ENCODE data around the gene CALML4. TPM values are rescaled to one million over a fixed set of nuclear protein-coding genes. Genes with fewer than 3 reads are reported as not detected.
"Not testable (repeated sequence)": the region's sequence is repeated elsewhere in the genome, so short reads cannot be mapped to it uniquely, and the experiment has no call there.

Gene CALML4
- total and polyA plus RNA-seq, 7 experiments from 2014 or later: 0.13 to 14.6 (median 2.8) TPM

- Histone ChIP-seq H3K4me1 (ENCODE audit: control insufficient read depth in 2 of 2, insufficient read depth in 2 of 2, low read length in 2 of 2) (peaks cover 0 to 17% of the 10 kb centered on the region in 2 donors), H3K36me3 (ENCODE audit: control insufficient read depth in 2 of 3, insufficient read depth in 3 of 3, low read length in 3 of 3) (no peaks in the 10 kb centered on the region), H3K27ac (ENCODE audit: low read depth, low read length) (no peak overlapping the region), H3K27me3 (ENCODE audit: control insufficient read depth in 2 of 2, insufficient read depth in 2 of 2, low read length in 2 of 2) (no peaks in the 10 kb centered on the region), H3K9me3 (ENCODE audit: control insufficient read depth in 2 of 3, low read length in 3 of 3) (no peaks in the 10 kb centered on the region), H3K4me3 (ENCODE audit: low read length) (no peak overlapping the region)
- ChIA-PET CTCF (no interaction called here), POLR2A (interaction anchor here (0.9 kb wide), 1 partner anchor 173 kb away, joined by 3 read pairs; no protein-coding TSS in a partner anchor)
- Mint-ChIP-seq H3K4me3 (peak overlapping the region; percentile 51 to 92 (median 86)), H3K9me3 (no peaks in the 10 kb centered on the region), H3K4me1 (peaks cover 33 to 50% (median 40%) of the 10 kb centered on the region in 7 donors), H3K27ac (peak overlapping the region in 4 of 9 donors; percentile 17 to 91 (median 43)), H3K27me3 (peaks cover 0 to 3% (median 0%) of the 10 kb centered on the region in 5 donors), H3K36me3 (peaks cover 0 to 15% (median 0%) of the 10 kb centered on the region in 5 donors)
- ATAC-seq (no peak), DNase-seq (peak in 1 of 9 donors; percentile 10)
- intact Hi-C loops (cut with micrococcal nuclease): loop anchor here in 1 of 2 donors (10.0 kb wide), 1 partner anchor 937 kb away; the partner anchor contains the start of gene GLCE
Measured at GRCh38 chr15:68227643-68228142, 22.6 kb upstream of the CALML4 start.

GRCh38 chr15:68225442-68225841 is 20.3 kb upstream of the CALML4 start:
- H3K9me3 ChIP-seq (ENCODE audit: control insufficient read depth in 2 of 3, low read length in 3 of 3); H3K9me3 Mint-ChIP-seq; H3K27ac ChIP-seq (ENCODE audit: low read depth, low read length); H3K27me3 Mint-ChIP-seq; H3K36me3 ChIP-seq (ENCODE audit: control insufficient read depth in 2 of 3, insufficient read depth in 3 of 3, low read length in 3 of 3); ATAC-seq; H3K4me3 ChIP-seq (ENCODE audit: low read length); CTCF ChIA-PET; H3K27me3 ChIP-seq (ENCODE audit: control insufficient read depth in 2 of 2, insufficient read depth in 2 of 2, low read length in 2 of 2): not testable (repeated sequence)
- peaks cover 0 to 17% of the 10 kb centered on the region in 2 donors for H3K4me1 ChIP-seq (ENCODE audit: control insufficient read depth in 2 of 2, insufficient read depth in 2 of 2, low read length in 2 of 2)
- POLR2A ChIA-PET: interaction anchor here (0.7 kb wide), 1 partner anchor 112 kb away, joined by 3 read pairs; no protein-coding TSS in a partner anchor
- Mint-ChIP-seq H3K4me1 (peaks cover 27 to 47% (median 36%) of the 10 kb centered on the region in 7 donors), H3K27ac (peak overlapping the region in 2 of 9 donors; percentile 38 to 66), H3K4me3 (peak overlapping the region in 1 of 10 donors; percentile 22), H3K36me3 (peaks cover 0 to 15% (median 0%) of the 10 kb centered on the region in 5 donors)
- intact Hi-C loops (cut with micrococcal nuclease): loop anchor here in 1 of 2 donors (10.0 kb wide), 1 partner anchor 939 kb away; the partner anchor contains the start of gene GLCE
- DNase-seq: peak in 1 of 9 donors; percentile 15

GRCh38 chr15:68224546-68225250 is 19.6 kb upstream of the CALML4 start:
- Histone ChIP-seq H3K4me3 (ENCODE audit: low read length) (no peak overlapping the region), H3K27ac (ENCODE audit: low read depth, low read length) (no peak overlapping the region), H3K4me1 (ENCODE audit: control insufficient read depth in 2 of 2, insufficient read depth in 2 of 2, low read length in 2 of 2) (peaks cover 0 to 13% of the 10 kb centered on the region in 2 donors), H3K36me3 (ENCODE audit: control insufficient read depth in 2 of 3, insufficient read depth in 3 of 3, low read length in 3 of 3) (no peaks in the 10 kb centered on the region), H3K27me3 (ENCODE audit: control insufficient read depth in 2 of 2, insufficient read depth in 2 of 2, low read length in 2 of 2) (no peaks in the 10 kb centered on the region), H3K9me3 (ENCODE audit: control insufficient read depth in 2 of 3, low read length in 3 of 3) (no peaks in the 10 kb centered on the region)
- Mint-ChIP-seq H3K4me3 (peak overlapping the region in 6 of 10 donors; percentile 18 to 59 (median 36)), H3K27me3 (no peaks in the 10 kb centered on the region), H3K4me1 (peaks cover 23 to 42% (median 33%) of the 10 kb centered on the region in 7 donors), H3K9me3 (no peaks in the 10 kb centered on the region), H3K36me3 (peaks cover 0 to 15% (median 0%) of the 10 kb centered on the region in 5 donors), H3K27ac (peak overlapping the region in 3 of 9 donors; percentile 38 to 71 (median 66))
- peak in 1 of 9 donors; percentile 17 for DNase-seq
- CTCF ChIA-PET: no interaction called here
- no peak for ATAC-seq
- intact Hi-C loops (cut with micrococcal nuclease): loop anchor here in 1 of 2 donors (10.0 kb wide), 1 partner anchor 940 kb away; the partner anchor contains the start of gene GLCE
- POLR2A ChIA-PET: interaction anchor here (0.5 to 0.7 kb wide), 4 partner anchors 85 to 1145 kb away, joined by 3 to 6 read pairs (median 4); no protein-coding TSS in a partner anchor

- H3K4me1 ChIP-seq (ENCODE audit: control insufficient read depth in 2 of 2, insufficient read depth in 2 of 2, low read length in 2 of 2): peaks cover 0 to 13% of the 10 kb centered on the region in 2 donors
- no peak overlapping the region for H3K4me3 ChIP-seq (ENCODE audit: low read length)
- no peak overlapping the region for H3K27ac Mint-ChIP-seq
- H3K4me1 Mint-ChIP-seq: peaks cover 23 to 42% (median 33%) of the 10 kb centered on the region in 7 donors
- no peak overlapping the region for H3K27ac ChIP-seq (ENCODE audit: low read depth, low read length)
- POLR2A ChIA-PET: interaction anchor here (0.5 to 0.6 kb wide), 2 partner anchors 86 to 1145 kb away, joined by 3 to 6 read pairs; no protein-coding TSS in a partner anchor
- CTCF ChIA-PET: no interaction called here
- no peaks in the 10 kb centered on the region for H3K9me3 ChIP-seq (ENCODE audit: control insufficient read depth in 2 of 3, low read length in 3 of 3)
- H3K27me3 ChIP-seq (ENCODE audit: control insufficient read depth in 2 of 2, insufficient read depth in 2 of 2, low read length in 2 of 2): no peaks in the 10 kb centered on the region
- peaks cover 0 to 15% (median 0%) of the 10 kb centered on the region in 5 donors for H3K36me3 Mint-ChIP-seq
- no peaks in the 10 kb centered on the region for H3K36me3 ChIP-seq (ENCODE audit: control insufficient read depth in 2 of 3, insufficient read depth in 3 of 3, low read length in 3 of 3)
- H3K9me3 Mint-ChIP-seq: no peaks in the 10 kb centered on the region
- ATAC-seq (no peak), DNase-seq (no peak)
- no peaks in the 10 kb centered on the region for H3K27me3 Mint-ChIP-seq
- intact Hi-C loops (cut with micrococcal nuclease): loop anchor here in 1 of 2 donors (10.0 kb wide), 1 partner anchor 941 kb away; the partner anchor contains the start of gene GLCE
- H3K4me3 Mint-ChIP-seq: no peak overlapping the region
Measured at GRCh38 chr15:68224108-68224507, 19.0 kb upstream of the CALML4 start.

- ATAC-seq (no peak), DNase-seq (peak in 1 of 9 donors; percentile 3)
- intact Hi-C loops (cut with micrococcal nuclease): loop anchor here in 1 of 2 donors (10.0 kb wide), 1 partner anchor 942 kb away; the partner anchor contains the start of gene GLCE
- Histone ChIP-seq H3K27ac (ENCODE audit: low read depth, low read length) (no peak overlapping the region), H3K9me3 (ENCODE audit: control insufficient read depth in 2 of 3, low read length in 3 of 3) (no peaks in the 10 kb centered on the region), H3K27me3 (ENCODE audit: control insufficient read depth in 2 of 2, insufficient read depth in 2 of 2, low read length in 2 of 2) (no peaks in the 10 kb centered on the region), H3K4me1 (ENCODE audit: control insufficient read depth in 2 of 2, insufficient read depth in 2 of 2, low read length in 2 of 2) (peaks cover 0 to 5% of the 10 kb centered on the region in 2 donors), H3K4me3 (ENCODE audit: low read length) (no peak overlapping the region), H3K36me3 (ENCODE audit: control insufficient read depth in 2 of 3, insufficient read depth in 3 of 3, low read length in 3 of 3) (peaks cover 0 to 7% (median 0%) of the 10 kb centered on the region in 3 experiments)
- H3K4me1 Mint-ChIP-seq: peaks cover 17 to 35% (median 26%) of the 10 kb centered on the region in 7 donors
- no peak overlapping the region for H3K27ac Mint-ChIP-seq
- H3K27me3 Mint-ChIP-seq: no peaks in the 10 kb centered on the region
- ChIA-PET CTCF (no interaction called here), POLR2A (no interaction called here)
- peaks cover 0 to 10% (median 0%) of the 10 kb centered on the region in 5 donors for H3K36me3 Mint-ChIP-seq
- H3K9me3 Mint-ChIP-seq: no peaks in the 10 kb centered on the region
- H3K4me3 Mint-ChIP-seq: no peak overlapping the region
Measured at GRCh38 chr15:68223171-68223570, 18.0 kb upstream of the CALML4 start.

- Mint-ChIP-seq H3K4me1 (peaks cover 12 to 27% (median 18%) of the 10 kb centered on the region in 7 donors), H3K36me3 (peaks cover 0 to 12% (median 5%) of the 10 kb centered on the region in 5 donors)
- H3K27ac Mint-ChIP-seq; H3K9me3 ChIP-seq (ENCODE audit: control insufficient read depth in 2 of 3, low read length in 3 of 3); H3K4me3 ChIP-seq (ENCODE audit: low read length); H3K27me3 ChIP-seq (ENCODE audit: control insufficient read depth in 2 of 2, insufficient read depth in 2 of 2, low read length in 2 of 2); POLR2A ChIA-PET; H3K4me3 Mint-ChIP-seq; H3K27ac ChIP-seq (ENCODE audit: low read depth, low read length); H3K4me1 ChIP-seq (ENCODE audit: control insufficient read depth in 2 of 2, insufficient read depth in 2 of 2, low read length in 2 of 2); CTCF ChIA-PET; ATAC-seq; H3K9me3 Mint-ChIP-seq; H3K27me3 Mint-ChIP-seq: not testable (repeated sequence)
- peaks cover 0 to 11% (median 0%) of the 10 kb centered on the region in 3 experiments for H3K36me3 ChIP-seq (ENCODE audit: control insufficient read depth in 2 of 3, insufficient read depth in 3 of 3, low read length in 3 of 3)
- DNase-seq: peak in 1 of 9 donors; percentile 2
- intact Hi-C loops (cut with micrococcal nuclease): loop anchor here in 1 of 2 donors (10.0 kb wide), 1 partner anchor 942 kb away; the partner anchor contains the start of gene GLCE
Measured at GRCh38 chr15:68222432-68222743, 17.3 kb upstream of the CALML4 start.

All from naive thymus-derived CD4-positive, alpha-beta T cell (primary cell).